Liver (tissue), 2 donors: ENCODE results near the gene CFAP100.

Experiments used
- YY1 ChIP-seq: IDR thresholded peaks from 2 replicates; pipeline ENCODE4 v1.6.1; 2016; ENCODE audit warnings: antibody characterized with exemption, mild to moderate bottlenecking
- TF ChIP-seq, protein P1 (sequence below): fragments of 150-350 bp; IDR thresholded peaks from 2 replicates; pipeline ENCODE4 v1.5.1; 2017; ENCODE audit warnings: improper control_type of control experiment, low read depth, low read length; ENCODE audit not compliant: missing input control
- TF ChIP-seq, protein P2 (sequence below): IDR thresholded peaks from 2 replicates; pipeline ENCODE4 v1.6.1; 2016; ENCODE audit warnings: antibody characterized with exemption
- donor health status: healthy.

DNA sequence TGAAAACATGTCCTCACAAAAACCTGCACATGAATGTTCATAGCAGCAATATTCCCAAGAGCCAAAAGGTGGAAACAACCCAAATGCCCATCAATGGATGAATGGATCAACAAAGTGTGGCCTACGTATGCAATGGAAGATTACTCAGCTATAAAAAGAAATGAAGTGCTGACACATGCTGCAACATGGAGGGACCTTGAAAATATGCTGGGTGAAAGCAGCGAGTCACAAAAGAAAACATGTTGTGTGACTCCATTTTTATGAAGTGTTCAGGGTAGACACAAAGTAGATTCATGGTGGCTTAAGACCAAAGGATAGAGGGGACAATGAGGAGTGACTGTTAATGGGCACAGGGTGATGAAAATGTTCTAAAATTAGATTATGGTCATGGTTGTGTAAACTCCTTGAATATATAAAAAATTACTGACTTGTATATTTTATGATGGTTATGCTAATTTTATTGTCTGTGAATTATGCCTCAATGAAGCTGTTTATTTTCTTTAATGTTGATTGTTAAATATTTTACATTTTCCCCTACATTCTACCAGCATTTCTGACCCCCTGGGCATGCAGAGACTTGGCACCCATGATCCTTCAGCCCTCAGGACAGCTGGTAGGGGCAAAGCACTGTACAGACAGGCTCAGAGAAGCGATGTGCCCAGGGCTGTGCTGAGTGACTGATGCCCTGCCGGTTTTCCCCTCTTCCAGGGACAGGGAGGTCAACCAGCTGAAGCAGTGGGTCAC is 37.8 kb downstream of the CFAP100 start:
- TF ChIP-seq, protein P1, sequence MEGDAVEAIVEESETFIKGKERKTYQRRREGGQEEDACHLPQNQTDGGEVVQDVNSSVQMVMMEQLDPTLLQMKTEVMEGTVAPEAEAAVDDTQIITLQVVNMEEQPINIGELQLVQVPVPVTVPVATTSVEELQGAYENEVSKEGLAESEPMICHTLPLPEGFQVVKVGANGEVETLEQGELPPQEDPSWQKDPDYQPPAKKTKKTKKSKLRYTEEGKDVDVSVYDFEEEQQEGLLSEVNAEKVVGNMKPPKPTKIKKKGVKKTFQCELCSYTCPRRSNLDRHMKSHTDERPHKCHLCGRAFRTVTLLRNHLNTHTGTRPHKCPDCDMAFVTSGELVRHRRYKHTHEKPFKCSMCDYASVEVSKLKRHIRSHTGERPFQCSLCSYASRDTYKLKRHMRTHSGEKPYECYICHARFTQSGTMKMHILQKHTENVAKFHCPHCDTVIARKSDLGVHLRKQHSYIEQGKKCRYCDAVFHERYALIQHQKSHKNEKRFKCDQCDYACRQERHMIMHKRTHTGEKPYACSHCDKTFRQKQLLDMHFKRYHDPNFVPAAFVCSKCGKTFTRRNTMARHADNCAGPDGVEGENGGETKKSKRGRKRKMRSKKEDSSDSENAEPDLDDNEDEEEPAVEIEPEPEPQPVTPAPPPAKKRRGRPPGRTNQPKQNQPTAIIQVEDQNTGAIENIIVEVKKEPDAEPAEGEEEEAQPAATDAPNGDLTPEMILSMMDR, result no peak
- TF ChIP-seq, protein P2, sequence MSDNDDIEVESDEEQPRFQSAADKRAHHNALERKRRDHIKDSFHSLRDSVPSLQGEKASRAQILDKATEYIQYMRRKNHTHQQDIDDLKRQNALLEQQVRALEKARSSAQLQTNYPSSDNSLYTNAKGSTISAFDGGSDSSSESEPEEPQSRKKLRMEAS, result no peak
- TF ChIP-seq YY1, result no peak
